Upper lobe of left lung (tissue), 6 donors: ENCODE data around the gene NR2F1-AS1. TPM values are rescaled to one million over a fixed set of nuclear protein-coding genes. Genes with fewer than 3 reads are reported as not detected.
A peak's percentile ranks its signal among the peaks of the same experiment; 100 is the strongest.

Experiments
- ATAC-seq, 2 donors: fragments of 200-7000 bp; cut with Tn5 transposase; one replicate each; pipeline ENCODE4 v1.9.1; 2022; ENCODE audit warnings: mild to moderate bottlenecking in 2 of 2, moderate library complexity in 2 of 2; ENCODE audit not compliant: low FRiP score in 2 of 2
- DNase-seq, 2 donors: peaks; one replicate each; pipeline ENCODE4 v3.0.0-alpha.2; 2019 to 2020
- H3K27ac ChIP-seq, 4 donors: fragments of 200-600 bp; sonication (generic); one replicate each; pipeline ENCODE4 v1.5.1; 2016 to 2019
- H3K27me3 ChIP-seq, 4 donors: fragments of 200-600 bp; sonication (generic); one replicate each; pipeline ENCODE4 v1.5.1; 2017 to 2019
- H3K36me3 ChIP-seq, 4 donors: fragments of 200-600 bp; sonication (generic); one replicate each; pipeline ENCODE4 v1.5.1; 2016 to 2019
- H3K4me1 ChIP-seq, 4 donors: fragments of 200-600 bp; sonication (generic); one replicate each; pipeline ENCODE4 v1.5.1; 2018 to 2019
- H3K4me3 ChIP-seq, 4 donors: fragments of 200-600 bp; sonication (generic); one replicate each; pipeline ENCODE4 v1.5.1; 2017 to 2019; ENCODE audit warnings: mild to moderate bottlenecking in 2 of 4, moderate library complexity in 1 of 4
- H3K9me3 ChIP-seq, 4 donors: fragments of 200-600 bp; sonication (generic); one replicate each; pipeline ENCODE4 v1.5.1; 2018 to 2019
- CTCF ChIP-seq, 6 experiments: fragments of 450-650 bp in 4 of 6; fragments of 200-600 bp in 2 of 6; sonication (generic) in 2 of 6; IDR thresholded peaks; one replicate each; pipeline ENCODE4 v1.5.1; 2016 to 2019; ENCODE audit warnings: antibody characterized with exemption in 6 of 6
- EP300 ChIP-seq, 4 donors: sonication (generic); formaldehyde crosslinking; IDR thresholded peaks; one replicate each; pipeline ENCODE4 v1.5.1; 2017; ENCODE audit warnings: antibody characterized with exemption in 4 of 4, control low read depth in 2 of 4
- POLR2A ChIP-seq, 4 donors: fragments of 450-650 bp; IDR thresholded peaks; one replicate each; pipeline ENCODE4 v1.5.1; 2016 to 2017; ENCODE audit warnings: antibody characterized with exemption in 4 of 4, mild to moderate bottlenecking in 2 of 4
- POLR2AphosphoS5 ChIP-seq, 2 donors: sonication (generic); formaldehyde crosslinking; IDR thresholded peaks; one replicate each; pipeline ENCODE4 v1.5.1; 2017; ENCODE audit warnings: antibody characterized with exemption in 2 of 2
- WGBS, 2 donors: methylation state at CpG; one replicate each; pipeline ENCODE4 v1.1.5; 2017 to 2018; 5-methylcytosine and 5-hydroxymethylcytosine counted together
- total RNA-seq, 6 donors: library from RNA; depleted of rRNA in 4 of 6; stranded (reverse); fragments of >200 nt in 4 of 6; gene quantifications; one replicate each; pipeline versions ENCODE4 v1.1.0 to v1.2.1, GENCODE V29; 2016 to 2021
- donor health status: DM: no; HTN: no; CAD: no; lungs with moderate emphysema.
- donor health status: DM: no; HTN: yes; CAD: no; lungs with severe emphysema.

Gene NR2F1-AS1
- total RNA-seq, 6 donors from 2014 or later, result 4.4 to 19.9 (median 11.4) TPM

GRCh38 chr5:93359960-93360305, 221.1 kb downstream of the NR2F1-AS1 start:
- H3K9me3 ChIP-seq, result no peaks in the 10 kb centered on the region
- DNase-seq, result no peak
- no peaks in the 10 kb centered on the region for H3K27me3 ChIP-seq
- TF ChIP-seq EP300 (IDR thresholded peaks at IDR 0.05), result no peak
- TF ChIP-seq CTCF (IDR thresholded peaks at IDR 0.05), result no peak
- no peak for TF ChIP-seq POLR2AphosphoS5 (IDR thresholded peaks at IDR 0.05)
- no peak for TF ChIP-seq POLR2A (IDR thresholded peaks at IDR 0.05)
- H3K4me3 ChIP-seq, result no peak overlapping the region
- peak overlapping the region in 3 of 4 donors; percentile 6 to 57 (median 36) for H3K27ac ChIP-seq
- ATAC-seq, result no peak
- WGBS, 2 donors, result 46 to 50% methylated on average over 5 of the region's 5 CpGs
- no peaks in the 10 kb centered on the region for H3K36me3 ChIP-seq
- peaks cover 0 to 6% (median 0%) of the 10 kb centered on the region in 4 donors for H3K4me1 ChIP-seq

Other genes with a start within 250 kb of the NR2F1-AS1 start
- gene NR2F1, start 2.0 kb upstream of the NR2F1-AS1 start, total RNA-seq, result 10 to 100 TPM in 5 of 6 donors, 1 to 10 TPM in 1; 8.9 to 70.3 (median 29.4) TPM
- 1 to 10 TPM in 5 of 6 donors, under 1 TPM in 1; 0.81 to 8.1 (median 2.7) TPM for gene POU5F2, start 160.4 kb upstream of the NR2F1-AS1 start, total RNA-seq